Measurements from ENCODE around the gene WWTR1. TPM values are rescaled to one million over a fixed set of nuclear protein-coding genes. Genes with fewer than 3 reads are reported as not detected.

WWTR1 gene
- total RNA-seq, 1 experiment from 2014 or later, result 24.4 TPM

DNA sequence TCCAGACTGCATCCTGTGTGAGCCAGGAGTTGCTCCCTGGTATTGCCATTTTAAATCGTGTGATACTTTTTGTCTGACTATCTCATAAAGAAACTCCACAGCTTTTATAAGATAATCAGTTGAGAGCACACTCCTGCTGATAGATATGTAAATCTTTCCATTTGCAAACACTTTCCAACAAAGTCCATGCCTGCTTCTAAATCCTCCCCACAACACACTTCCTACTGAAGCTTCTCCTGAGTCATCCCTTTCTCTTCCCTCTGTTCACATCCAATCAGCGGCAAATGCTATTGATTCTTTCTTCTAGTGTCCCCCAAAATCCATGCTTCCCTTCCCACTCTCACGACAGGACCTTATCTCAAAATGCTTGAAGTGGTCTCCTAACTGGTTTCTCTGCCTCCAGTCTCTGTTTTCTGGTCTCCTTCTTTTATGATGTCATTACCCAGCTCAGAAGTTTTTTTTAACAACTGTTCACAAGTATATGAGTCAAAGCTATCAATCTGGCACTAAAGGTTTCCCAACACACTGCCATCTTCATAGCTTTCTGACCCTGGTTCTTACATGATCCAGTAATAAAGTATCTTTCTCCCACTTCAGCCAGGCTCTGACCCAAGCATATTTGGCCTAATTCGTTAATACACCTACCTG is 4.5 kb upstream of the WWTR1 start:
- Histone ChIP-seq H2BK15ac (ENCODE audit: low read depth, low read length) (no peak overlapping the region), H3K27ac (ENCODE audit: insufficient read length, low read depth, low read length) (no peak overlapping the region), H2BK120ac (ENCODE audit: low read depth, low read length, poor library complexity, severe bottlenecking) (no peak overlapping the region), H2BK20ac (ENCODE audit: low read depth, low read length, poor library complexity, severe bottlenecking) (no peak overlapping the region), H4K91ac (ENCODE audit: insufficient read length, low read depth, low read length) (no peak overlapping the region), H3K4ac (ENCODE audit: low read depth, low read length) (no peak overlapping the region), H4K5ac (ENCODE audit: insufficient read length, low read depth, low read length) (no peak overlapping the region), H3K56ac (ENCODE audit: insufficient read length, low read depth, low read length) (no peak overlapping the region), H2BK5ac (ENCODE audit: insufficient read length, low read length) (no peak overlapping the region), H3T11ph (ENCODE audit: low read length) (no peak overlapping the region), H3K23ac (ENCODE audit: insufficient read length, low read depth, low read length) (no peak overlapping the region), H3K14ac (ENCODE audit: insufficient read depth, low read length) (no peak overlapping the region), H3K79me2 (ENCODE audit: insufficient read depth, low read length) (no peaks in the 10 kb centered on the region), H3K9me3 (ENCODE audit: control insufficient read depth, low read depth, low read length) (no peaks in the 10 kb centered on the region), H3K4me2 (ENCODE audit: insufficient read depth, insufficient read length, low read length) (no peak overlapping the region), H3K27me3 (ENCODE audit: insufficient read depth, low read length) (no peaks in the 10 kb centered on the region), H2AK5ac (ENCODE audit: insufficient read length, low read length) (no peak overlapping the region), H2BK12ac (ENCODE audit: insufficient read length, low read depth, low read length) (no peak overlapping the region), H3K79me1 (ENCODE audit: insufficient read depth, low read depth, low read length, poor library complexity, severe bottlenecking) (no peaks in the 10 kb centered on the region), H4K8ac (replicated peaks; ENCODE audit: insufficient read length, low read depth, low read length) (no peak overlapping the region), H2AFZ (ENCODE audit: low read length) (no peak overlapping the region), H3K23me2 (ENCODE audit: insufficient read length, low read depth, low read length, poor library complexity, severe bottlenecking) (peaks cover 16% of the 10 kb centered on the region), H3K18ac (ENCODE audit: insufficient read length, low read depth, low read length) (no peak overlapping the region), H3K9ac (ENCODE audit: extremely low read depth, insufficient read length, low read length) (no peak overlapping the region), H3K4me1 (ENCODE audit: insufficient read depth, low read length) (peaks cover 5% of the 10 kb centered on the region; the same call in 1 of the 2 replicates), H4K20me1 (ENCODE audit: control insufficient read depth, insufficient read depth, insufficient read length) (no peaks in the 10 kb centered on the region)
- no peaks in the 10 kb centered on the region for H3K27me3 Mint-ChIP-seq (ENCODE audit: low read depth)
- no peaks in the 10 kb centered on the region; a peak in 1 of 7 replicates for H3K36me3 Mint-ChIP-seq (ENCODE audit: insufficient read depth in 1 of 3, low read depth in 3 of 3)
- no CpG with 5 or more reads among the region's 4 CpGs for WGBS (ENCODE audit: extremely low coverage, insufficient read length, low lambda C conversion rate)
- DNase-seq, result no peak
- H3K4me1 Mint-ChIP-seq, result peaks cover 44% of the 10 kb centered on the region in 2 experiments
- peaks cover 0 to under 1% of the 10 kb centered on the region in 2 experiments; a peak in 1 of 5 replicates for H3K9me3 Mint-ChIP-seq
- no peak overlapping the region for H3K4me3 Mint-ChIP-seq
- TF ChIP-seq, protein P1, sequence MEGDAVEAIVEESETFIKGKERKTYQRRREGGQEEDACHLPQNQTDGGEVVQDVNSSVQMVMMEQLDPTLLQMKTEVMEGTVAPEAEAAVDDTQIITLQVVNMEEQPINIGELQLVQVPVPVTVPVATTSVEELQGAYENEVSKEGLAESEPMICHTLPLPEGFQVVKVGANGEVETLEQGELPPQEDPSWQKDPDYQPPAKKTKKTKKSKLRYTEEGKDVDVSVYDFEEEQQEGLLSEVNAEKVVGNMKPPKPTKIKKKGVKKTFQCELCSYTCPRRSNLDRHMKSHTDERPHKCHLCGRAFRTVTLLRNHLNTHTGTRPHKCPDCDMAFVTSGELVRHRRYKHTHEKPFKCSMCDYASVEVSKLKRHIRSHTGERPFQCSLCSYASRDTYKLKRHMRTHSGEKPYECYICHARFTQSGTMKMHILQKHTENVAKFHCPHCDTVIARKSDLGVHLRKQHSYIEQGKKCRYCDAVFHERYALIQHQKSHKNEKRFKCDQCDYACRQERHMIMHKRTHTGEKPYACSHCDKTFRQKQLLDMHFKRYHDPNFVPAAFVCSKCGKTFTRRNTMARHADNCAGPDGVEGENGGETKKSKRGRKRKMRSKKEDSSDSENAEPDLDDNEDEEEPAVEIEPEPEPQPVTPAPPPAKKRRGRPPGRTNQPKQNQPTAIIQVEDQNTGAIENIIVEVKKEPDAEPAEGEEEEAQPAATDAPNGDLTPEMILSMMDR (conservative IDR thresholded peaks at IDR 0.05), result no peak
- peak overlapping the region in 2 of 3 experiments; percentile 15 to 85; a peak in 5 of 7 replicates for H3K27ac Mint-ChIP-seq
